ENCODE data around the gene TMCO2.

DNA sequence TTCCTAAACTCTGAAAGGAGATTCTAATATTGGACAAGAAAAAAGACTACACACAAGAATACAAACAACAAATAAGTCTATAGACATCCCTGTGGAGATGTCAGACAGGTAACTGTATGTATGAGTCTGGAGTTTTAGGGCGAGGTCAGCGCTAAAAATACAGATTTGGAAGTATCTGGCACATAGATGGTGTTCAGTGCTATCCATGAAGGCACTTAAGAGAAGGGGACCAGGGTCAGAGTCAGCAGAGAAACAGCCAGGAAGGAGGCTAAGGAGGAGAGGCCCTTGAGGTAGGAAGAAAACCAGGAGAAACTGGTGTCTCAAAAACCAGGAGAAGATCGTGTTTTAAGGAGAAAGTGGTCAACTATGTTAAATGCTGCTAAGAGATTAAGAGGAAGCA is 28.4 kb downstream of the TMCO2 start:
- TF ChIP-seq EZH2 (IDR thresholded peaks at IDR 0.05) = no peak
- TF ChIP-seq YY1 (IDR thresholded peaks at IDR 0.05; ENCODE audit: extremely low read depth, insufficient replicate concordance, low read depth, low read length) = no peak
- TF ChIP-seq POLR2AphosphoS5 (IDR thresholded peaks at IDR 0.05; ENCODE audit: low read depth, low read length) = no peak
- no peak for TF ChIP-seq RAD21 (IDR thresholded peaks at IDR 0.05; ENCODE audit: low read depth)
- no peak for TF ChIP-seq ZFX (IDR thresholded peaks at IDR 0.05)
- TF ChIP-seq EZH2phosphoT487 (IDR thresholded peaks at IDR 0.05; ENCODE audit: borderline replicate concordance) = no peak
- no peak for TF ChIP-seq ELF1 (IDR thresholded peaks at IDR 0.05; ENCODE audit: borderline replicate concordance, low read depth)
- TF ChIP-seq ZNF274 (IDR thresholded peaks at IDR 0.05; ENCODE audit: low read depth, low read length) = no peak
- no peak for TF ChIP-seq JUND (IDR thresholded peaks at IDR 0.05)
- TF ChIP-seq CTCF (IDR thresholded peaks at IDR 0.05 in 2 of 3, conservative IDR thresholded peaks at IDR 0.05 in 1 of 3; ENCODE audit: borderline replicate concordance in 1 of 3, insufficient read depth in 1 of 3, low read depth in 2 of 3, low read length in 2 of 3) = no peak
- no peak for TF ChIP-seq SIN3A (IDR thresholded peaks at IDR 0.05; ENCODE audit: low read depth)
- TF ChIP-seq, protein P1, sequence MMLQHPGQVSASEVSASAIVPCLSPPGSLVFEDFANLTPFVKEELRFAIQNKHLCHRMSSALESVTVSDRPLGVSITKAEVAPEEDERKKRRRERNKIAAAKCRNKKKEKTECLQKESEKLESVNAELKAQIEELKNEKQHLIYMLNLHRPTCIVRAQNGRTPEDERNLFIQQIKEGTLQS (IDR thresholded peaks at IDR 0.05) = no peak
- TF ChIP-seq, protein P2, sequence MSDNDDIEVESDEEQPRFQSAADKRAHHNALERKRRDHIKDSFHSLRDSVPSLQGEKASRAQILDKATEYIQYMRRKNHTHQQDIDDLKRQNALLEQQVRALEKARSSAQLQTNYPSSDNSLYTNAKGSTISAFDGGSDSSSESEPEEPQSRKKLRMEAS (IDR thresholded peaks at IDR 0.05) = no peak
- TF ChIP-seq, protein P3, sequence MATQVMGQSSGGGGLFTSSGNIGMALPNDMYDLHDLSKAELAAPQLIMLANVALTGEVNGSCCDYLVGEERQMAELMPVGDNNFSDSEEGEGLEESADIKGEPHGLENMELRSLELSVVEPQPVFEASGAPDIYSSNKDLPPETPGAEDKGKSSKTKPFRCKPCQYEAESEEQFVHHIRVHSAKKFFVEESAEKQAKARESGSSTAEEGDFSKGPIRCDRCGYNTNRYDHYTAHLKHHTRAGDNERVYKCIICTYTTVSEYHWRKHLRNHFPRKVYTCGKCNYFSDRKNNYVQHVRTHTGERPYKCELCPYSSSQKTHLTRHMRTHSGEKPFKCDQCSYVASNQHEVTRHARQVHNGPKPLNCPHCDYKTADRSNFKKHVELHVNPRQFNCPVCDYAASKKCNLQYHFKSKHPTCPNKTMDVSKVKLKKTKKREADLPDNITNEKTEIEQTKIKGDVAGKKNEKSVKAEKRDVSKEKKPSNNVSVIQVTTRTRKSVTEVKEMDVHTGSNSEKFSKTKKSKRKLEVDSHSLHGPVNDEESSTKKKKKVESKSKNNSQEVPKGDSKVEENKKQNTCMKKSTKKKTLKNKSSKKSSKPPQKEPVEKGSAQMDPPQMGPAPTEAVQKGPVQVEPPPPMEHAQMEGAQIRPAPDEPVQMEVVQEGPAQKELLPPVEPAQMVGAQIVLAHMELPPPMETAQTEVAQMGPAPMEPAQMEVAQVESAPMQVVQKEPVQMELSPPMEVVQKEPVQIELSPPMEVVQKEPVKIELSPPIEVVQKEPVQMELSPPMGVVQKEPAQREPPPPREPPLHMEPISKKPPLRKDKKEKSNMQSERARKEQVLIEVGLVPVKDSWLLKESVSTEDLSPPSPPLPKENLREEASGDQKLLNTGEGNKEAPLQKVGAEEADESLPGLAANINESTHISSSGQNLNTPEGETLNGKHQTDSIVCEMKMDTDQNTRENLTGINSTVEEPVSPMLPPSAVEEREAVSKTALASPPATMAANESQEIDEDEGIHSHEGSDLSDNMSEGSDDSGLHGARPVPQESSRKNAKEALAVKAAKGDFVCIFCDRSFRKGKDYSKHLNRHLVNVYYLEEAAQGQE (IDR thresholded peaks at IDR 0.05; ENCODE audit: low read depth) = no peak
